ENCODE results near the gene BOK.

DNA sequence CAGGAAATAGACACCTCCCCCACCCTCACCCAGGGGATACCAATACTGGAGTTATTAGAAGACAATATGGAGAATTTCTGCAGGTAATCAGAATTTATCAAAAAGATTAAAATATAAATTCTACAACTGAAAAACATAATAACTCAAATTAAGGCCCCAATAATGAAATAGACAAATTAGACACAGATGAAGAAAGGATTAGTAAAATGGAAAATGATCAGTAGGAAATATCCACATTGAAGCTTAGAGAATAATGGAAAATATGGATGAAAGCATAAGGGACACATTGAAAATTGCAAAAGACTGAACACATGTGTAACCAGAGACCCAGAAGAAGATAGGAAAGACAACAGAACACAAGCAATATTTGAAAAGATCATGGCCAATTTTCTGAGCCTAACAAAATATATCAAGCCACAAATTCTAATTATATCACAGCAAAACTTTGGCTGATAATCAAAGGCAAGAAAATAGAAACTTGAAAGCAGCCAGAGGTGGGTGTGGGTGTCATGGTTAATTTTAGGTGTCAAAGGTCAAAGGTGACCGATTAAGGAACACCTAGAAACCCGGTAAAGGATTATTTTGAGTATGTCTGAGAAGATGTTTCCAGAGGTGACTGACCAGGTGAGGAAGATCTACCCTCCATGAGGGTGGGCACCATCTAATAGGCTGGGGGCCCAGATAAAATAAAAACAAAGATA, 28.2 kb downstream of the BOK start:
- no peak for TF ChIP-seq POLR2AphosphoS5 (IDR thresholded peaks at IDR 0.05)
- TF ChIP-seq, protein P1, sequence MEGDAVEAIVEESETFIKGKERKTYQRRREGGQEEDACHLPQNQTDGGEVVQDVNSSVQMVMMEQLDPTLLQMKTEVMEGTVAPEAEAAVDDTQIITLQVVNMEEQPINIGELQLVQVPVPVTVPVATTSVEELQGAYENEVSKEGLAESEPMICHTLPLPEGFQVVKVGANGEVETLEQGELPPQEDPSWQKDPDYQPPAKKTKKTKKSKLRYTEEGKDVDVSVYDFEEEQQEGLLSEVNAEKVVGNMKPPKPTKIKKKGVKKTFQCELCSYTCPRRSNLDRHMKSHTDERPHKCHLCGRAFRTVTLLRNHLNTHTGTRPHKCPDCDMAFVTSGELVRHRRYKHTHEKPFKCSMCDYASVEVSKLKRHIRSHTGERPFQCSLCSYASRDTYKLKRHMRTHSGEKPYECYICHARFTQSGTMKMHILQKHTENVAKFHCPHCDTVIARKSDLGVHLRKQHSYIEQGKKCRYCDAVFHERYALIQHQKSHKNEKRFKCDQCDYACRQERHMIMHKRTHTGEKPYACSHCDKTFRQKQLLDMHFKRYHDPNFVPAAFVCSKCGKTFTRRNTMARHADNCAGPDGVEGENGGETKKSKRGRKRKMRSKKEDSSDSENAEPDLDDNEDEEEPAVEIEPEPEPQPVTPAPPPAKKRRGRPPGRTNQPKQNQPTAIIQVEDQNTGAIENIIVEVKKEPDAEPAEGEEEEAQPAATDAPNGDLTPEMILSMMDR (IDR thresholded peaks at IDR 0.05): no peak

Data from sigmoid colon (tissue), 4 donors.